ENCODE measurements around the gene CEL. TPM values are rescaled to one million over a fixed set of nuclear protein-coding genes. Genes with fewer than 3 reads are reported as not detected.

Gene CEL
- total RNA-seq, 4 donors from 2014 or later = 0.75 TPM; not detected in 3

DNA sequence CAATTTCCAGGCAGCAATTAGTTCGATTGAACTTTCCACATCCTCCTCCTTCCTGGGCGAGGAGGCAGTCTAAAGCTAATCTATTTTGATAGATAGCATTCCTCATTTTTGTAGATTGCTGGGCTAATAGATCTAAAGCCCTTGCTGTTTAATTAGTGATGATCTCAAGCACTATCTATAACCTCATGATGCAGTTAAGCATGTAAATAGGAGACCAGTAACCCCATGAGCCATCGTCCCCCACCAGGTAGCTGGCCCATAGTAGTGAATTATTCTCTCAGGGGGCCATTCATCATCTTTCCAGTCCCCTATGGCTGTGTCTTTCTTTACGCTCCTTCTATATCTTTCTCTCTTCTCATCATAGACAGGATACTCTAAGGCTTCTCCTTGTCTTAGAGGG is 14.9 kb downstream of the CEL start:
- TF ChIP-seq, protein P1, sequence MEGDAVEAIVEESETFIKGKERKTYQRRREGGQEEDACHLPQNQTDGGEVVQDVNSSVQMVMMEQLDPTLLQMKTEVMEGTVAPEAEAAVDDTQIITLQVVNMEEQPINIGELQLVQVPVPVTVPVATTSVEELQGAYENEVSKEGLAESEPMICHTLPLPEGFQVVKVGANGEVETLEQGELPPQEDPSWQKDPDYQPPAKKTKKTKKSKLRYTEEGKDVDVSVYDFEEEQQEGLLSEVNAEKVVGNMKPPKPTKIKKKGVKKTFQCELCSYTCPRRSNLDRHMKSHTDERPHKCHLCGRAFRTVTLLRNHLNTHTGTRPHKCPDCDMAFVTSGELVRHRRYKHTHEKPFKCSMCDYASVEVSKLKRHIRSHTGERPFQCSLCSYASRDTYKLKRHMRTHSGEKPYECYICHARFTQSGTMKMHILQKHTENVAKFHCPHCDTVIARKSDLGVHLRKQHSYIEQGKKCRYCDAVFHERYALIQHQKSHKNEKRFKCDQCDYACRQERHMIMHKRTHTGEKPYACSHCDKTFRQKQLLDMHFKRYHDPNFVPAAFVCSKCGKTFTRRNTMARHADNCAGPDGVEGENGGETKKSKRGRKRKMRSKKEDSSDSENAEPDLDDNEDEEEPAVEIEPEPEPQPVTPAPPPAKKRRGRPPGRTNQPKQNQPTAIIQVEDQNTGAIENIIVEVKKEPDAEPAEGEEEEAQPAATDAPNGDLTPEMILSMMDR (IDR thresholded peaks at IDR 0.05; ENCODE audit: low read depth) = no peak

DNA sequence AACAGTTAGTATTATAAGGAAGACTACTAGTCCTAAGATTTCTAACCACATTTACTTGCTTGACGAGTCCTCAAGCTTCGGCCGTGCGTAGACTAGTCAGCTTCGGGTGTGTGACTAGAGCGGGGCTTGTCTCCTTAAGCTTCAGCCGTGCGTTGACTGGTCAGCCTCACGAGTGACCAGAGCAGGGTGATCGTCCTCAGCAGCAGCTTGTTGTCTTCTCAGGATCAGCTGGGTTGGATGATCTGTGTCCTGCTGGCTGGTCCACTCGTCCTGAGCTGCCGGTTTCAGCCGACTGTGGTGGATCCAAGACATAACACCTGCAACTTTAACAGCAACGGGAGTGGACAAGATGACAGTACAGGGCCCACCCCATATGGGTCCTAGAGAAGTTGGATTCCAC is 16.7 kb downstream of the CEL start:
- TF ChIP-seq, protein P1 (IDR thresholded peaks at IDR 0.05; ENCODE audit: low read depth) = no peak

DNA sequence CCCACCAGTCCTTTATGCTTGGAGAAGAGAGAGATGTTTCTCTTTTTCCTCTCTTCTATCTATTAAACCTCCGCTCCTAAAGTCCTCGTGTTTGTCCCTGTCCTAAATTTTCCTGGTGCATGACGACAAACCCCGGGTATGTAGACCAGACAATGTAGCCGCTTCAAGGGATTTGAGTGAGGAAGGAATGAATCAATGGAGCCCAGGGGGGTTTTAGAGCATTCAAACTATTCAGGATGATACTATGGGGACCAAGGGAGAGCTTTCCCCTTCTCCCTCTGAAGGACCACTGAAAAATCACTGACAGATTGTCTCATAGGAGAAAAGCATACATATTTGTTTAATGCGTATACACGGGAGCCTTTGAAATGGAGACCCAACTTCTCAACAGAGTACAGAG is 18.4 kb downstream of the CEL start:
- TF ChIP-seq, protein P1 (IDR thresholded peaks at IDR 0.05; ENCODE audit: low read depth) = no peak

DNA sequence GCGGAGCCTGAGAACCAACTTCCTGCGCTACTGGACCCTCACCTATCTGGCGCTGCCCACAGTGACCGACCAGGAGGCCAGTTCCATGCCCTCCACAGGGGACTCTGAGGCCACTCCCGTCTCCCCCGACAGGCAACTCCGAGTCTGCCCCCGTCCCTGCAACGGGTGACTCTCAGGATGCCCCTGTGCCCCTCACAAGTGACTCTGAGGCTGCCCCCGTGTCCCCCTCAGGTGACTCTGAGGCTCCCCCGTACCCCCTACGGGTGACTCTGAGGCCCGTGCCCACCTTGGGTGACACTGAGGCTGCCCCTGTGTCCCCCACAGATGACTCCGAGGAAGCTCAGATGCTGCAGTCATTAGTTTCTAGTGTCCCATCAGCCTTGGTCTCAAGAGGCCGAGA is 25.1 kb downstream of the CEL start:
- TF ChIP-seq, protein P1 (IDR thresholded peaks at IDR 0.05; ENCODE audit: low read depth) = no peak

DNA sequence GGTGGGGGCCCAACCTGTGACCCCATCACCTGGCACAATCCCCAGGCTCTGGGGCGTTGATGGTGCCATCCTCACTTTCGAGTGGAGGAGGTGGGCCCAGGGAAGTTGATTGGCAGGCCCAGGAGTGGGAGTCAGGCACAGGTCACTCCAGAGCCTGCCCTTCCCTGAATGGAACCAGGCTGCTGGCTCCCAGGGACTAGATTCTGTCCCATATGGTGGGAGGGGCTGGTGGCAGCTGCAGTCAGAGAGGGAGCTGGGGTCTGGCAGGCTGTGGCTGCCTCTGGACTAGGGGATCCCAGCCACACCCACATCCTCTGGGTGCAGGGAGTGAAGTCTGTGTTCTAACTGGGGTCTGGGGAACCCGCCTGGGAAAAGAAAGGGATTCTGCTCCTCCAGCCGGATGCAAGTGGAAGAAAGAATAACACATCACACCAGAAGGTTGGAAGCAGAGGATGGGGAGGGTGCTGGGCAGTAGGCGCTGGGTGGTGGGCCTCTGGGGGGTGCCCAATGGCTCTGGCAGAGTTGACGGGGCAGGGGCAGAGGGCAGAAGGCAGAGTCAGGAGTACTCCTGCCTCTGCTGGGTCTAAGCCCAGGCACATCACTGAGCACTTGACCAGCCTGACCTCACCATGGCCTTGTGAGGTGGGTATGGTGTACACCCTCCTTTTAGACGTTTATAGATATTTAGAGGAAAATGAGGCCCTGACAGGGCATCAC is 25.8 kb downstream of the CEL start:
- TF ChIP-seq, protein P1 (IDR thresholded peaks at IDR 0.05; ENCODE audit: low read depth) = no peak

DNA sequence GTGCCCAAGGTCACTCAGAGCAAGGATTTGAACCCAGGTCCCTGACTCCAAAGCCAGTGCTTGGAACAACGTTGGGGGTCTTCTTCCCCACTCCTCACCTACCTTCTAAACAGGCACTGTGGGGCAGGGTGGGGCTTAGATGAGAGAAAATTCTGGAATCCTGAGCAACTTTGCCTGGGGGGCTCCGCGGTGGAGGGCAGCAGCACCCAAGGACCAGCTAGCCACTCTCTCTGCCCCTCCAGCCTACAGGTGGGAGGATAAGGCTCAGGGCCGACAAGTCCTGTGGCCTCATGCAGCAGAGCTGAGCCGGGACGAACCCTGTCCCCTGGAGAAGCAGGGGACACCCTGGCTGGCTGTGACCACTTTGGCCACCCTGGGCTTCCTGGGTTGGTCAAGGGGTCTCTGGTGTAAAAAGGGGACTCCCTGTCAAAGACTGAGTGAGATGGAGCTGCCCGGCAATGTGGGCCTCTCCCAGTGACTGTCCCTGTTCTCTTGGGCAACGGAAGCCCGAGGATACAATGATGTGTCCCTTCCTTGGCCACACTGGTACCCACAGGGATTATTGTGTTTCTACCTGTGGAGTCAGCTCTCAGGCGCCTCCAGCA is 26.5 kb downstream of the CEL start:
- TF ChIP-seq, protein P1 (IDR thresholded peaks at IDR 0.05; ENCODE audit: low read depth) = no peak

DNA sequence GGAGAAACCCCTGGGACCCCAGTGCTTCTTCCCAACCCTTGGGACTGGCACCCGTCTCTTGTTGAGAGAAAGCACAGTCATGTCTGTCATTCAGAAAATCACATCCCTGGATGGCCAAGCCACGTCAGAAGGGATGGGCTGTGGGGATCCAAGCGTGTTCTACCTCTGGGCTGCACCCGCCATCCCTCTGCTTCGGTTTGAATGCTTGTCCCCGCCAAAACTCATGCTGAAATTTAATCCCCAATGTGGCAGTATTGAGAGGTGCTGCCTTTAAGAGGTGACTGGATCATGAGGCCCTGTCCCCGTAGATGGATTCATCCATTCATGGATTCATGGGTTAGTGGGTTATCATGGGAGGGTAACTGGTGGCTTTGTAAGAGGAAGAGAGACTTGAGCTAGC is 27.0 kb downstream of the CEL start:
- TF ChIP-seq, protein P1 (IDR thresholded peaks at IDR 0.05; ENCODE audit: low read depth) = no peak
